Panc1 (cell line): ENCODE results near the gene FCMR.

Experiments
- TCF7L2 ChIP-seq: IDR thresholded peaks from 2 replicates; pipeline ENCODE4 v1.6.1; 2011; ENCODE audit warnings: mild to moderate bottlenecking, low read depth, low read length, inconsistent platforms
- TF ChIP-seq, protein P1 (sequence below): fragments of 450-650 bp; IDR thresholded peaks from 2 replicates; pipeline ENCODE4 v1.5.1; 2017; ENCODE audit warnings: mild to moderate bottlenecking

DNA sequence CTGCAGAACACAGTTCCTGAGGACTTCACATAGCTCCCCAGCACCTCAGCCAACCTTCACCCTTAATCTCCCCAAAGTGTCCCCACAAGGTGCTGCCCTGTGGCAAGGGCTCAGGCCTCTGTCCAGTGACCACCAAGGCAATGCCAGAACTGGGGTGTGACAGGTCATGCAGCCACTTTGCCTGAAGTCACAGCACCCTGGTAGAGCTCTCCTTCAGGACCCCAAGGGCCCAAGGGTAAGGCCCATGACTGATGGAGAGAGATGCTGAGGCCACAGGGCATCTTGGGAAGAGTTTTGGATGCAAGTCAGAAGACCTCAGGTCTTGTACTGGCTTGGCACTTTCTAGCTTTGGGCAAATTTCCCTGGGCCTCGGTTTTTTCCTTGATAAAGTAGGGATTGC is 783 bp upstream of the FCMR start:
- no peak for TF ChIP-seq TCF7L2
- TF ChIP-seq, protein P1, sequence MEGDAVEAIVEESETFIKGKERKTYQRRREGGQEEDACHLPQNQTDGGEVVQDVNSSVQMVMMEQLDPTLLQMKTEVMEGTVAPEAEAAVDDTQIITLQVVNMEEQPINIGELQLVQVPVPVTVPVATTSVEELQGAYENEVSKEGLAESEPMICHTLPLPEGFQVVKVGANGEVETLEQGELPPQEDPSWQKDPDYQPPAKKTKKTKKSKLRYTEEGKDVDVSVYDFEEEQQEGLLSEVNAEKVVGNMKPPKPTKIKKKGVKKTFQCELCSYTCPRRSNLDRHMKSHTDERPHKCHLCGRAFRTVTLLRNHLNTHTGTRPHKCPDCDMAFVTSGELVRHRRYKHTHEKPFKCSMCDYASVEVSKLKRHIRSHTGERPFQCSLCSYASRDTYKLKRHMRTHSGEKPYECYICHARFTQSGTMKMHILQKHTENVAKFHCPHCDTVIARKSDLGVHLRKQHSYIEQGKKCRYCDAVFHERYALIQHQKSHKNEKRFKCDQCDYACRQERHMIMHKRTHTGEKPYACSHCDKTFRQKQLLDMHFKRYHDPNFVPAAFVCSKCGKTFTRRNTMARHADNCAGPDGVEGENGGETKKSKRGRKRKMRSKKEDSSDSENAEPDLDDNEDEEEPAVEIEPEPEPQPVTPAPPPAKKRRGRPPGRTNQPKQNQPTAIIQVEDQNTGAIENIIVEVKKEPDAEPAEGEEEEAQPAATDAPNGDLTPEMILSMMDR: no peak
